Activated CD8-positive, alpha-beta T cell treated with anti-CD3 and anti-CD28 coated beads for 36 hours (primary cell): ENCODE measurements around the gene ZNF747. TPM values are rescaled to one million over a fixed set of nuclear protein-coding genes. Genes with fewer than 3 reads are reported as not detected.
A peak's percentile ranks its signal among the peaks of the same experiment; 100 is the strongest.

Experiments used
- ATAC-seq: fragments of 200-7000 bp; cut with Tn5 transposase; one replicate; pipeline ENCODE4 v1.10.0; 2021; ENCODE audit warnings: mild to moderate bottlenecking, moderate library complexity
- CTCF ChIA-PET: fragments of 350-600 bp; sonication (Branson Sonifier 250); formaldehyde crosslinking; loops from one replicate; lab custom pipeline; 2021; ENCODE audit warnings: antibody characterized with exemption; lab: Charles Lee
- POLR2A ChIA-PET: fragments of 350-600 bp; sonication (Branson Sonifier 250); formaldehyde crosslinking; loops from one replicate; lab custom pipeline; 2021; ENCODE audit warnings: antibody characterized with exemption; lab: Charles Lee
- DNase-seq: peaks from one replicate; pipeline ENCODE4 v3.0.0-alpha.2; 2020
- H3K27ac Mint-ChIP-seq: one replicate; pipeline ENCODE4 v1.8.0; 2021; ENCODE audit warnings: mild to moderate bottlenecking, mixed read lengths
- H3K27me3 Mint-ChIP-seq: one replicate; pipeline ENCODE4 v1.8.0; 2021; ENCODE audit warnings: mixed read lengths
- H3K36me3 Mint-ChIP-seq: one replicate; pipeline ENCODE4 v1.8.0; 2021; ENCODE audit warnings: low read depth, mixed read lengths
- H3K4me1 Mint-ChIP-seq: one replicate; pipeline ENCODE4 v1.8.0; 2021; ENCODE audit warnings: low read depth, mixed read lengths
- H3K4me3 Mint-ChIP-seq: one replicate; pipeline ENCODE4 v1.8.0; 2021; ENCODE audit warnings: mild to moderate bottlenecking, moderate library complexity, mixed read lengths
- H3K9me3 Mint-ChIP-seq: one replicate; pipeline ENCODE4 v1.8.0; 2021; ENCODE audit warnings: mixed read lengths
- CTCF ChIP-seq: fragments of 200-600 bp; IDR thresholded peaks from one replicate; pipeline ENCODE4 v1.8.0; 2022; ENCODE audit warnings: antibody characterized with exemption, mild to moderate bottlenecking
- intact Hi-C: fragments of 100-400 bp; cut with micrococcal nuclease; formaldehyde crosslinking; loops from one replicate; pipeline ENCODE4 v1.10.0; 2022
- total RNA-seq, 2 experiments: library from RNA; stranded (reverse); gene quantifications; one replicate each; pipeline ENCODE4 v1.2.3, GENCODE V29; 2021

ZNF747 gene
- total RNA-seq, 2 experiments from 2014 or later = 6.7 to 7.9 TPM

GRCh38 chr16:30490210-30490609 lies 44.4 kb downstream of the ZNF747 start:
- intact Hi-C loops = no loop called here
- Mint-ChIP-seq H3K4me1 (peaks cover 45% of the 10 kb centered on the region), H3K27ac (peak overlapping the region; percentile 70), H3K4me3 (no peak overlapping the region), H3K27me3 (no peaks in the 10 kb centered on the region), H3K9me3 (no peaks in the 10 kb centered on the region), H3K36me3 (peaks cover 66% of the 10 kb centered on the region)
- CTCF ChIA-PET = interaction anchor here (1.2 to 1.7 kb wide), 3 partner anchors 39 to 108 kb away, joined by 4 to 5 read pairs (median 4); partner anchors contain the start of gene DCTPP1
- POLR2A ChIA-PET = interaction anchor here (2.0 to 5.0 kb wide), 2 partner anchors 8 to 15 kb away, joined by 7 to 29 read pairs; no protein-coding TSS in a partner anchor
- TF ChIP-seq CTCF = no peak
- no peak for DNase-seq
- ATAC-seq = no peak

GRCh38 chr16:30488764-30489605 lies 45.7 kb downstream of the ZNF747 start:
- Mint-ChIP-seq H3K4me1 (peaks cover 44% of the 10 kb centered on the region), H3K9me3 (no peaks in the 10 kb centered on the region), H3K4me3 (no peak overlapping the region), H3K36me3 (peaks cover 64% of the 10 kb centered on the region), H3K27me3 (no peaks in the 10 kb centered on the region), H3K27ac (peak overlapping the region; percentile 39)
- DNase-seq = no peak
- ATAC-seq = no peak
- ChIA-PET POLR2A (interaction anchor here (0.6 to 5.0 kb wide), 10 partner anchors 7 to 130 kb away, joined by 3 to 29 read pairs (median 4); partner anchors contain the start of genes DCTPP1 and ITGAL), CTCF (interaction anchor here (1.0 to 1.7 kb wide), 3 partner anchors 14 to 109 kb away, joined by 3 to 5 read pairs (median 4); no protein-coding TSS in a partner anchor)
- TF ChIP-seq CTCF = no peak
- intact Hi-C loops = loop anchor here (5.0 kb wide), 1 partner anchor 42 kb away; the partner anchor contains the start of gene SEPHS2

GRCh38 chr16:30485818-30486436 lies 48.7 kb downstream of the ZNF747 start:
- Mint-ChIP-seq H3K27me3 (no peaks in the 10 kb centered on the region), H3K4me1 (peaks cover 50% of the 10 kb centered on the region), H3K4me3 (no peak overlapping the region), H3K27ac (peak overlapping the region; percentile 37), H3K36me3 (peaks cover 75% of the 10 kb centered on the region), H3K9me3 (no peaks in the 10 kb centered on the region)
- POLR2A ChIA-PET = interaction anchor here (1.0 to 4.8 kb wide), 6 partner anchors 10 to 41 kb away, joined by 3 to 26 read pairs (median 5); partner anchors contain the start of gene ITGAL
- no peak for TF ChIP-seq CTCF
- intact Hi-C loops = loop anchor here (5.0 kb wide), 1 partner anchor 39 kb away; the partner anchor contains the start of gene SEPHS2
- CTCF ChIA-PET = interaction anchor here (0.8 to 1.3 kb wide), 3 partner anchors 11 to 65 kb away, joined by 3 to 4 read pairs (median 3); no protein-coding TSS in a partner anchor
- ATAC-seq (no peak), DNase-seq (no peak)

DNA sequence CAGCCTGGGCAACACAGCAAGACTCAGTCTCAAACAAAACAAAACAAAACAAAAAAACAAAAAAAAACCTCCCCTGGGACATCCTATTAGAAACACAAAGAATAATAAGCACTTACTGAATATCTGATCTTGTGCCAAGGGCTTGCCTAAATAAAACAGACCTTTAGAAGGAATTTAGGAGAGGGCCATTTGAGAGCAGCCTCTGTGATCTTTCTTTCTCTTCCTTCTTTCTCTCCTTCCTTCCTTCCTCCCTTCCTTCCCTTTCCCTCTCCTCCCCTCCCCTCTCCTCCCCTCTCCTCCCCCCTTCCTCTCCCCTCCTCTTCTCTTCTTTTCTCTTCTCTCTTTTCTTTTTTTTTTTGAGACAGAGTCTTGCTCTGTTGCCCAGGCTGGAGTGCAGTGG lies 49.8 kb downstream of the ZNF747 start:
- Mint-ChIP-seq H3K4me3 (no peak overlapping the region), H3K9me3 (no peaks in the 10 kb centered on the region), H3K4me1 (peaks cover 49% of the 10 kb centered on the region), H3K27me3 (no peaks in the 10 kb centered on the region), H3K27ac (peak overlapping the region; percentile 49), H3K36me3 (peaks cover 77% of the 10 kb centered on the region)
- intact Hi-C loops = loop anchor here (5.0 kb wide), 1 partner anchor 38 kb away; the partner anchor contains the start of gene SEPHS2
- TF ChIP-seq CTCF = no peak
- CTCF ChIA-PET = interaction anchor here (1.6 kb wide), 1 partner anchor 11 kb away, joined by 5 read pairs; no protein-coding TSS in a partner anchor
- POLR2A ChIA-PET = interaction anchor here (1.0 to 1.3 kb wide), 3 partner anchors 10 to 11 kb away, joined by 4 to 6 read pairs (median 5); no protein-coding TSS in a partner anchor
- ATAC-seq (no peak), DNase-seq (no peak)
